Upper lobe of left lung (tissue), 4 donors: ENCODE measurements around the gene LMO7.

Source experiments
- EP300 ChIP-seq, 4 donors: sonication (generic); formaldehyde crosslinking; IDR thresholded peaks; one replicate each; pipeline ENCODE4 v1.5.1; 2017; ENCODE audit warnings: antibody characterized with exemption in 4 of 4, control low read depth in 2 of 4
- POLR2AphosphoS5 ChIP-seq, 2 donors: sonication (generic); formaldehyde crosslinking; IDR thresholded peaks; one replicate each; pipeline ENCODE4 v1.5.1; 2017; ENCODE audit warnings: antibody characterized with exemption in 2 of 2
- TF ChIP-seq, protein P1 (sequence below), 6 experiments: fragments of 450-650 bp in 4 of 6; fragments of 200-600 bp in 2 of 6; sonication (generic) in 2 of 6; IDR thresholded peaks; one replicate each; pipeline ENCODE4 v1.5.1; 2016 to 2019; ENCODE audit warnings: antibody characterized with exemption in 6 of 6

DNA sequence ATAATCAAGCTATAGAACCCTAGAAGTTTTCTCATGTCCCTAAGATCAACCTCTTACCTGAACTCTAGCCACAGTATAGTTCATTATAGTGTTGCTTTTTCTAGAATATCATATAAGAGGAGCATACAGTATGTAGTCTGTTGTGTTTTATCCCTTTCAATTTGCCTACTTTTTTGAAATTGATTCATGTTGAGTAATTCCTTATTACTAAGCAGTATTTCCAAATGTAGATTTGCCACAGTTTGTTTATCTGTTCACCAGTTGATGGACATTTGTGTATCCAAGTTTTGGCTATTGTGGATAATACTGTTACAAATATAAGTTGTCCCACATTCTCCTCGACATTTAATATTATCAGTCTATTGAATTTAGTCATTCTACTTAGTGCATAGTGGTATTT is 138.0 kb downstream of the LMO7 start:
- TF ChIP-seq POLR2AphosphoS5 (IDR thresholded peaks at IDR 0.05) (no peak), EP300 (IDR thresholded peaks at IDR 0.05) (no peak)
- TF ChIP-seq, protein P1, sequence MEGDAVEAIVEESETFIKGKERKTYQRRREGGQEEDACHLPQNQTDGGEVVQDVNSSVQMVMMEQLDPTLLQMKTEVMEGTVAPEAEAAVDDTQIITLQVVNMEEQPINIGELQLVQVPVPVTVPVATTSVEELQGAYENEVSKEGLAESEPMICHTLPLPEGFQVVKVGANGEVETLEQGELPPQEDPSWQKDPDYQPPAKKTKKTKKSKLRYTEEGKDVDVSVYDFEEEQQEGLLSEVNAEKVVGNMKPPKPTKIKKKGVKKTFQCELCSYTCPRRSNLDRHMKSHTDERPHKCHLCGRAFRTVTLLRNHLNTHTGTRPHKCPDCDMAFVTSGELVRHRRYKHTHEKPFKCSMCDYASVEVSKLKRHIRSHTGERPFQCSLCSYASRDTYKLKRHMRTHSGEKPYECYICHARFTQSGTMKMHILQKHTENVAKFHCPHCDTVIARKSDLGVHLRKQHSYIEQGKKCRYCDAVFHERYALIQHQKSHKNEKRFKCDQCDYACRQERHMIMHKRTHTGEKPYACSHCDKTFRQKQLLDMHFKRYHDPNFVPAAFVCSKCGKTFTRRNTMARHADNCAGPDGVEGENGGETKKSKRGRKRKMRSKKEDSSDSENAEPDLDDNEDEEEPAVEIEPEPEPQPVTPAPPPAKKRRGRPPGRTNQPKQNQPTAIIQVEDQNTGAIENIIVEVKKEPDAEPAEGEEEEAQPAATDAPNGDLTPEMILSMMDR (IDR thresholded peaks at IDR 0.05) = no peak
